Measurements from ENCODE around the gene ZNF224. TPM values are rescaled to one million over a fixed set of nuclear protein-coding genes. Genes with fewer than 3 reads are reported as not detected.
A peak's percentile ranks its signal among the peaks of the same experiment; 100 is the strongest.

ZNF224 gene
- 10 to 100 TPM in 1 of 4 donors, 1 to 10 TPM in 3; 4.9 to 14.1 (median 6.9) TPM for total RNA-seq

GRCh38 chr19:44093931-44094765, at the start of gene ZNF224:
ZNF224 (plus strand) TSS chr19:44094361; CDS start chr19:44097874, 3,513 bp downstream.
- H3K27ac ChIP-seq, result peak within 1 kb of the TSS; percentile 70 to 82 (median 73)
- ATAC-seq (peak; percentile 100), DNase-seq (peak; percentile 85 to 87)
- intact Hi-C loops (cut with DNase I; ENCODE audit: low total_unique reads) (loop anchor here (1.0 to 5.0 kb wide), 10 partner anchors 18 to 267 kb away; partner anchors contain the start of genes ZNF155, ZNF223, ZNF225 and ZNF226), in situ Hi-C loops (cut with MboI; ENCODE audit: low sequenced_read_pairs in 4 of 4) (loop anchor here in 1 of 4 donors (10.0 kb wide), 1 partner anchor 89 kb away; the partner anchor contains the start of gene ZNF230)
- H3K4me3 ChIP-seq, result peak within 1 kb of the TSS; percentile 76 to 91 (median 80)
- H3K4me1 ChIP-seq, result peaks cover 7 to 10% of the 10 kb centered on the region in 2 donors
- H3K9me3 ChIP-seq, result peaks cover 0 to 8% (median 0%) of the 10 kb centered on the region in 3 donors
- H3K27me3 ChIP-seq, result no peaks in the 10 kb centered on the region
- H3K36me3 ChIP-seq, result peaks cover 0 to 30% of the 10 kb centered on the region in 2 donors
- TF ChIP-seq POLR2A (IDR thresholded peaks at IDR 0.05), result peak in 1 of 2 donors; percentile 41
- TF ChIP-seq CTCF (IDR thresholded peaks at IDR 0.05 in 4 of 5, conservative IDR thresholded peaks at IDR 0.05 in 1 of 5), result no peak

- TF ChIP-seq CTCF (IDR thresholded peaks at IDR 0.05 in 4 of 5, conservative IDR thresholded peaks at IDR 0.05 in 1 of 5), result no peak
- no peak for TF ChIP-seq POLR2A (IDR thresholded peaks at IDR 0.05)
- Histone ChIP-seq H3K27ac (peak overlapping the region; percentile 29 to 81 (median 72)), H3K27me3 (peaks cover 0 to 27% (median 5%) of the 10 kb centered on the region in 3 donors), H3K4me3 (peak overlapping the region; percentile 72 to 84 (median 81)), H3K36me3 (peaks cover 5 to 21% of the 10 kb centered on the region in 2 donors), H3K9me3 (peaks cover 0 to 18% (median 3%) of the 10 kb centered on the region in 3 donors), H3K4me1 (peaks cover 12 to 18% of the 10 kb centered on the region in 2 donors)
- intact Hi-C loops (cut with DNase I; ENCODE audit: low total_unique reads), result loop anchor here (1.0 to 10.0 kb wide), 8 partner anchors 26 to 306 kb away; partner anchors contain the start of genes ZNF112, ZNF155, ZNF221 and ZNF222
- DNase-seq (no peak), ATAC-seq (no peak)
- in situ Hi-C loops (cut with MboI; ENCODE audit: low sequenced_read_pairs in 4 of 4), result loop anchor here in 1 of 4 donors (10.0 kb wide), 2 partner anchors 46 to 94 kb away; partner anchors contain the start of genes ZNF230 and ZNF234
Measured at GRCh38 chr19:44050740-44051649, 43.2 kb upstream of the ZNF224 start.

GRCh38 chr19:44051650-44052402, 42.3 kb upstream of the ZNF224 start, which contains the start of gene ZNF223:
ZNF223 (plus strand) TSS chr19:44052036; CDS start chr19:44055177, 3,141 bp downstream.
- DNase-seq (peak; percentile 94), ATAC-seq (peak; percentile 100)
- H3K36me3 ChIP-seq, result peaks cover 5 to 25% of the 10 kb centered on the region in 2 donors
- H3K9me3 ChIP-seq, result peaks cover 0 to 16% (median 3%) of the 10 kb centered on the region in 3 donors
- intact Hi-C loops (cut with DNase I; ENCODE audit: low total_unique reads), result loop anchor here (1.0 to 10.0 kb wide), 10 partner anchors 20 to 305 kb away; partner anchors contain the start of genes ZNF112, ZNF155, ZNF221 and ZNF222
- H3K27ac ChIP-seq, result peak within 1 kb of the TSS; percentile 73 to 81 (median 78)
- TF ChIP-seq POLR2A (IDR thresholded peaks at IDR 0.05) (no peak), CTCF (IDR thresholded peaks at IDR 0.05 in 4 of 5, conservative IDR thresholded peaks at IDR 0.05 in 1 of 5) (no peak)
- in situ Hi-C loops (cut with MboI; ENCODE audit: low sequenced_read_pairs in 4 of 4), result loop anchor here in 1 of 4 donors (10.0 kb wide), 2 partner anchors 47 to 93 kb away; partner anchors contain the start of genes ZNF230 and ZNF234
- H3K4me3 ChIP-seq, result peak within 1 kb of the TSS; percentile 72 to 84 (median 81)
- H3K27me3 ChIP-seq, result peaks cover 0 to 25% (median 5%) of the 10 kb centered on the region in 3 donors
- H3K4me1 ChIP-seq, result peaks cover 12 to 18% of the 10 kb centered on the region in 2 donors
